SK-N-SH (cell line): ENCODE results near the gene MYLK4.

Experiments used
- EP300 ChIP-seq, 2 experiments: IDR thresholded peaks; 2 replicates each; pipeline versions ENCODE4 v1.4.0 to v1.6.1; 2012; ENCODE audit warnings: borderline replicate concordance in 1 of 2, low read depth in 1 of 2, low read length in 1 of 2
- EZH2phosphoT487 ChIP-seq: fragments of 200-600 bp; sonication (generic); IDR thresholded peaks from 2 replicates; pipeline ENCODE4 v1.6.1; 2017; ENCODE audit warnings: low read depth, mixed run types, mild to moderate bottlenecking, antibody characterized with exemption, moderate library complexity, borderline replicate concordance
- FOXJ3 ChIP-seq: sonication (generic); formaldehyde crosslinking; IDR thresholded peaks from 2 replicates; pipeline ENCODE4 v1.5.1; 2020; ENCODE audit warnings: mild to moderate bottlenecking, missing genetic modification reagents
- POLR2AphosphoS5 ChIP-seq: IDR thresholded peaks from 2 replicates; pipeline ENCODE4 v1.6.1; 2012; ENCODE audit warnings: low read depth, low read length
- RAD21 ChIP-seq: IDR thresholded peaks from 2 replicates; pipeline ENCODE4 v1.6.1; 2012; ENCODE audit warnings: mild to moderate bottlenecking, low read length
- RFX5 ChIP-seq: IDR thresholded peaks from 2 replicates; pipeline ENCODE4 v1.6.1; 2012; ENCODE audit warnings: mild to moderate bottlenecking, improper control_type of control experiment, low read length
- RXRA ChIP-seq: IDR thresholded peaks from 2 replicates; pipeline ENCODE4 v1.4.0; 2012; ENCODE audit warnings: low read depth, mild to moderate bottlenecking, borderline replicate concordance
- SIN3A ChIP-seq: IDR thresholded peaks from 2 replicates; pipeline ENCODE4 v1.6.1; 2012; ENCODE audit warnings: low read depth, mild to moderate bottlenecking, low read length, moderate library complexity, borderline replicate concordance
- TAF1 ChIP-seq: IDR thresholded peaks from 2 replicates; pipeline ENCODE4 v1.6.1; 2012; ENCODE audit warnings: low read depth, mild to moderate bottlenecking, low read length, moderate library complexity, borderline replicate concordance
- USF2 ChIP-seq: fragments of 150-350 bp; IDR thresholded peaks from 2 replicates; pipeline ENCODE4 v1.6.1; 2017; ENCODE audit warnings: antibody characterized with exemption, low read length, low read depth, borderline replicate concordance
- ZBTB33 ChIP-seq: IDR thresholded peaks from 2 replicates; pipeline ENCODE4 v1.4.0; 2012; ENCODE audit warnings: low read depth, borderline replicate concordance
- TF ChIP-seq, protein P1 (sequence below): fragments of 200-600 bp; sonication (generic); IDR thresholded peaks from 2 replicates; pipeline ENCODE4 v1.6.1; 2017; ENCODE audit warnings: antibody characterized with exemption, mild to moderate bottlenecking, moderate library complexity
- TF ChIP-seq, protein P2 (sequence below): IDR thresholded peaks from 2 replicates; pipeline ENCODE4 v1.4.0; 2012; ENCODE audit warnings: low read depth
- TF ChIP-seq, protein P3 (sequence below): IDR thresholded peaks from 2 replicates; pipeline ENCODE4 v1.4.0; 2012; ENCODE audit warnings: low read depth, borderline replicate concordance

DNA sequence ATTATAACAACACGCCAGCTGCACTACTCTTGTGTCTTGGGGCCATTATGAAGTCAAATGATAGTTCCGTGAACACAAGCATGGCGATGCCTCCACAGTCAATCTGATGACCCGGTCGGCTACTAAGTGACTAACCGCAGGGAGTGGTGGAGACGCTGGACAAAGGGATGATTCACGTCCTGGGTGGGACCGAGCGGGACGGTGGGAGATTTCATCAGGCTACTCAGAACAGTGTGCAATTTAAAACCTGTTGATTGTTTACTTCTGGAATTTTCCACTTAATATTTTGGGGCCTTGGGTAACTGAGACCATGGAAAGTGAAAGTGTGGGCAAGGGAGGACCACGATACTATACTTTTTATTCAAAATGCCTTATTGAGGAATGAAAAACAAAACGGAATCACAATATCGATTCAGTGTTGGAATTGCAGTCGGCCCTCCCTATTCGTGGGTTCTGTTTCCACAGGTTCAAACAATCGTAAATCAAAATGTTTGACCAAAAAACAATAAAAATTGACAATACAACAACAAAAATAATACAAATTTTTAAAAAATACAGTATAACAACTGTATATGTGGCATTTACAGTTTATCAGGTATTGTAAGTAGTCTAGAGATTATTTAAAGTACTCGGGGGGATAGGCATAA, 66.5 kb downstream of the MYLK4 start:
- TF ChIP-seq, protein P1, sequence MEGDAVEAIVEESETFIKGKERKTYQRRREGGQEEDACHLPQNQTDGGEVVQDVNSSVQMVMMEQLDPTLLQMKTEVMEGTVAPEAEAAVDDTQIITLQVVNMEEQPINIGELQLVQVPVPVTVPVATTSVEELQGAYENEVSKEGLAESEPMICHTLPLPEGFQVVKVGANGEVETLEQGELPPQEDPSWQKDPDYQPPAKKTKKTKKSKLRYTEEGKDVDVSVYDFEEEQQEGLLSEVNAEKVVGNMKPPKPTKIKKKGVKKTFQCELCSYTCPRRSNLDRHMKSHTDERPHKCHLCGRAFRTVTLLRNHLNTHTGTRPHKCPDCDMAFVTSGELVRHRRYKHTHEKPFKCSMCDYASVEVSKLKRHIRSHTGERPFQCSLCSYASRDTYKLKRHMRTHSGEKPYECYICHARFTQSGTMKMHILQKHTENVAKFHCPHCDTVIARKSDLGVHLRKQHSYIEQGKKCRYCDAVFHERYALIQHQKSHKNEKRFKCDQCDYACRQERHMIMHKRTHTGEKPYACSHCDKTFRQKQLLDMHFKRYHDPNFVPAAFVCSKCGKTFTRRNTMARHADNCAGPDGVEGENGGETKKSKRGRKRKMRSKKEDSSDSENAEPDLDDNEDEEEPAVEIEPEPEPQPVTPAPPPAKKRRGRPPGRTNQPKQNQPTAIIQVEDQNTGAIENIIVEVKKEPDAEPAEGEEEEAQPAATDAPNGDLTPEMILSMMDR: no peak
- TF ChIP-seq POLR2AphosphoS5 (no peak), RFX5 (no peak), TAF1 (no peak), ZBTB33 (no peak), FOXJ3 (no peak), RAD21 (no peak), USF2 (no peak), EZH2phosphoT487 (no peak), RXRA (no peak), EP300 (IDR thresholded peaks at IDR 0.05; ENCODE audit: borderline replicate concordance in 1 of 2, low read depth in 1 of 2, low read length in 1 of 2) (no peak), SIN3A (no peak)
- TF ChIP-seq, protein P2, sequence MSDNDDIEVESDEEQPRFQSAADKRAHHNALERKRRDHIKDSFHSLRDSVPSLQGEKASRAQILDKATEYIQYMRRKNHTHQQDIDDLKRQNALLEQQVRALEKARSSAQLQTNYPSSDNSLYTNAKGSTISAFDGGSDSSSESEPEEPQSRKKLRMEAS: no peak
- TF ChIP-seq, protein P3, sequence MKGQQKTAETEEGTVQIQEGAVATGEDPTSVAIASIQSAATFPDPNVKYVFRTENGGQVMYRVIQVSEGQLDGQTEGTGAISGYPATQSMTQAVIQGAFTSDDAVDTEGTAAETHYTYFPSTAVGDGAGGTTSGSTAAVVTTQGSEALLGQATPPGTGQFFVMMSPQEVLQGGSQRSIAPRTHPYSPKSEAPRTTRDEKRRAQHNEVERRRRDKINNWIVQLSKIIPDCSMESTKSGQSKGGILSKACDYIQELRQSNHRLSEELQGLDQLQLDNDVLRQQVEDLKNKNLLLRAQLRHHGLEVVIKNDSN: no peak
